ENCODE results near the gene MOGAT1.
"Not testable (repeated sequence)": the region's sequence is repeated elsewhere in the genome, so short reads cannot be mapped to it uniquely, and the experiment has no call there.

The MOGAT1 gene

DNA sequence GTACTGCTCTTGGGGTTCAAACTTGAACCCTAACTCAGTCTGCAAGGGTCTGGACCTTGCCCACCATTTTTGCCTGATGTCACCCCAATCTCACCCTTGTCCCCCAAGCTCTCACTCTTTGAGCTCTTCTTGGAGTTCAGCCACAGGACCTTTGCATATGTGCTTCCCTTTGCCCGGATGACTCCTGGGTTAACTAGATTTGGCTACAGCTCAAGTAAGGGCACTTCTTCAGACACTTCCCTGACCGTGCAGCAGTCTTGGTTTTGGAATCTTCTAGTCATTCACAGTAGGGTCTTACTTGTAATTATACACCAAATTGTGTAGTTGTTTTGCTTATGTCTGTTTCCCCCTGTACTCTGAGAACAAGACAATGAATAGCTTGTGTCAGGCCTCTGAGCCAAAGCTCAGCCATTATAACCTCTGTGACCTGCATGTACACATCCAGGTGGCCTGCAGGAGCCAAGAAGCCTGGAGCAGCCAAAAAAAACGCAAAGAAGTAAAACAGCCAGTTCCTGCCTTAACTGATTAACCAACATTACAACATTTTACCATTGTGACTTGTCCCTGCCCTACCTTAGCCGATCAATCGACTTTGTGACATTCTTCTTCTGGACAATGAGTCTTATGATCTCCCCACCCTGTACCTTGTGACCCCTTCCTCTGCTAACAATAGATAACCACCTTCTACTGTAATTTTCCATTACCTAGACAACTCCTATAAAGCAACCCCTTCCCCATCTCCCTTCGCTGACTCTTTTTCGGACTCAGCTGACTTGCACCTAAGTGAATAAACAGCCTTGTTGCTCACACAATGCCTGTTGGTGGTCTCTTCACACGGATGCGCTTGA is 1.0 kb upstream of the MOGAT1 start:
- no peak for DNase-seq (ENCODE audit: low read depth)

DNA sequence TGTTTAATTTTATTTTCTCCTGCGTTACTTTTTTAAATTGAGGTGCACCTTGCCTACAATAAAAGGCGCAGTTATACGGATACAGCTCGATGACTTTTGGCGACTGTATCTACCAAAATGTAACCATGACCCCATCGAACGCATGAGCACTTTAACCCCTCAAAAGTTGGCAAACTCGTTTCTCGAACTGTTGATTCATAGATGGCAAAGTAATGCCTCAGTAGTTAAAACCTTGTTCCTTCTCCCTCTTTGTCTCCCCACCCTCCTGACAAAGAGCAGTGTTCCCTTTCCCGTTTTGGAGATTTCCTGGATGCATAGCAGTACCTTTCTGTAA is 577 bp downstream of the MOGAT1 start:
- DNase-seq (ENCODE audit: low read depth): no peak

DNA sequence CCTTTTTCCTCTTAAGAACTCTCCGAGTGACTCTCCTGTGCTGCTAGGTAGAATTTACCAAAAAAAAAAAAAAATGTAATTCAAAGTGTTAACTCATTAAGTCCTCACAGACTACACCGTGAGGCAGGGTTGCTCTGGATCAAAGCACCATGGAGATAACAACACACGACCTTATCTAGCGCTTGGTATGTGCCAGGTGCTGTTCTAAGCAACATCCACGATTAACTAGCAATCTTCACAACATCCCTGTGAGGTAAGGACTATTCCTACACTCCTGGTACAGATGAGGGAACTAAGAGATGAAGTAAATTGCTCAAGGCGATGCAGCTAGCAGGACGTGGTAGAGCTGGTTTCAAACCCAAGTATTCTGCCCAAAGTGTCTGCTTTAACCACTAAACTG is 1.8 kb downstream of the MOGAT1 start:
- no peak for DNase-seq (ENCODE audit: low read depth)

DNA sequence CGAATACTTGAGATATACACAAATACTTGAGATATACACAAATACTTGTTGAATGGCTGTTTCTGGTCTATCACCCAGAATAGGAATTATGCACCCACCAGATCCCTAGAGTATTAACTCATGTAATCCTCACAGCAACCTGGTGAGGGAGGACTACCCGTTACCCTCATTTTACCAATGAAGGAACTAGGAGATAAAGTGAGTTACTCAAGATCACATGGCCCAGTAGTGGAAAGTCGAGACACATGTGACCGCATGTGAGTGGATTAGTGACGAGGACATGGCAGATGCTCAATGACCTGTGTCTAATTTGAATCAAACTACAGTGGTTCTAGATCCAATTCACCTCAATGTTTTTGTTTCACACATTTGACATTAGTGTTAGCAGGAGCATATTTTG is 2.4 kb downstream of the MOGAT1 start:
- no peak for DNase-seq (ENCODE audit: low read depth)

DNA sequence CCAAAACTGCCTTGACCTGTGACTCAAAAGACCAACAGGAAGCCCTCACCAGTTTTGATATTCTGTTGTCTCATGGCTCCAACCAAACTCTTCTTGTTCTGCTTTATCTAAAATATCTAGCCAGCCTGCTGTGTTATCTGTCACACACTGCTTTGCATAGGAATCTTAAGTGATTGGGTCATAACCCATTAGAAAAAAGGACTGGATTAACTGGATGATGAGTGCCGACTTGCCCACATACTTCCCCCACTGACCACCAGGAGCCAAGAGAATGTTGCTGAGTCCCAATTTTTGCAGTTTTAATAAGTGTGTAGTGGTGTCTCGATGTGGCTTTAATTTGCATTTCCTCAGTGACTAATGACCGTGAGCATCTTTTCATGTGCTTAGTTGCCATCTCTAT is 6.5 kb downstream of the MOGAT1 start:
- peak; percentile 25 for DNase-seq (ENCODE audit: low read depth)

DNA sequence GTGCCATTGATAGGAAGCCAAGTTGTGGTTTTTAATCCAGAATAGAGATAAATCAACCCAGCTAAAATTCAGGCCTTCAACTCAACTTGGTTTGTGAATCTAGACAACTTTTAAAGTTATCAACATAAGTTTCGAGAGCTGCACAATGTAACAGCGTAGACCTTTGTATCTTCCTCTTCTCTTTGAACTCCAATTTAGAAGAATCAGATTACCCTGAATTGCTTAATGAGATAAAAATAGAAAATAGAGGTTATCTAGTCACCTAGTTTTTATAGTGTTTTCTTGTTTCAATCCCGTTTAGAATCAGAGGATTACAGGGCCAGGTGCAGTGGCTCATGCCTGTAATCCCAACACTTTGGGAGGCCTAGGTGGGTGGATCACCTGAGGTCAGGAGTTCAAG is 12.3 kb downstream of the MOGAT1 start:
- DNase-seq (ENCODE audit: low read depth): no peak

DNA sequence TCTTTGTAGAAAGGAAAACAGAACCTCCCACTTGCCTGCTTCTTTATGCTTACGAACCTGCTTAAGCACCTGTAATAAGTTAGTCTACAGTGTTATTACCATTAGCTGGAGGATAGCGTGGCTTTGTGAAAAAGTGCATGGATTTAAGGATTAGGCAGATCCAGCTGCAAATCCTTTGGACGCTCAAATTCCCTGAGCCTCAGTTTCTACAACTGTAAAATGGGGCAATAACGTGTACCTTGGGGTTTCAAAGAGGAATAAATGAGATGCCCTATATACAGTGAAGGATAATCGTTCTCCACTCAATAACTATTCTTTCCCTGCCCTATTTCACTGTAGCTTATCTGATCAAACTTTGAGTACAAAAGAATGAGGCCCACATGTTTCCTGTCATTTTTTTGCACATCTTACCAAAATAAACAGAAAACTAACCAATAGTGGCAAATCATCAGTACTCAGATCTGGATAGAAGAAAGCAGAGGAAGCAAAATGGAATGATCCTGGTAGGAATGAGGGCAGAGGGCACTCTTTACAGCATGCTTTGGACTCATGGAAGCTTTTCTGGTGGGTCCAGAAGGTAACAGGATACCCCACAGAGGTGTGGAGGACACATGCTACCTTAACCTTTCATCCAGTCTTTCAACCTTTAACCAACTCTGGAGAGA is 14.8 kb downstream of the MOGAT1 start:
- no peak for DNase-seq (ENCODE audit: low read depth)

DNA sequence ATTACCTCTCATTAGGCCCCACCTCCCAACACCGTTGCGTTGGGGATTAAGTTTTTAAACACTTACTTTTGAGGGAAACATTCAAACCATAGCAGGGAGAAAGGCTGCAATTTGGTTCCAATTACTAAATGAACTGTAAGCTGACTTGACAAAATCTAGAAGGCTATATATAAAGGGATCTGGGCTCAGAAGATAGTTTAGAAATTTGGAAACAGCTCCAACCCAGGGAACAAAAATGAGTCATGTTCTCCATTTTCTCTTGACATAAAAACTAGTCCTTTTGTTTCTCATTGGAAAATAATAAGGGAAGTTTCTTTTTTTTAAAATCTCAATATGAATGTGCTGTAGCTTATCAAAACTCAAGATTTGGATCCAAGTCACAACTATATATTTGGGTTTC is 17.5 kb downstream of the MOGAT1 start:
- DNase-seq (ENCODE audit: low read depth): no peak

DNA sequence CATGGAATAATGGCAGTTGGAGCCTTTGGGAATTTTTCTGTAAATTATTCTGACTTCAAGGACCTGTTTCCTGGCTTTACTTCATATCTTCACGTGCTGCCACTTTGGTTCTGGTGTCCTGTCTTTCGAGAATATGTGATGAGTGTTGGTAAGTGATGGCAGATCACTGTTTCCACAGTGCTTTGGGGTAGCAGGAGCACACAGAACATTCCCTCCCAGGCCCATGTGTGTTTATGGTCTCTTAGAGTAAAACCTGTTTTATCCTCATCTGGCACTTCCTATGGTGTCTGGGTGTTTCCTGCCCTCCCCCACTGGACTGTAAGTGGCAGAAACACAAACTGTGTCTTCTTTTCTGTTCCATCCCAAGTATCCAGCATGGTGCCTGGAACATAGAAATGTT is 17.9 kb downstream of the MOGAT1 start:
- DNase-seq (ENCODE audit: low read depth): no peak

DNA sequence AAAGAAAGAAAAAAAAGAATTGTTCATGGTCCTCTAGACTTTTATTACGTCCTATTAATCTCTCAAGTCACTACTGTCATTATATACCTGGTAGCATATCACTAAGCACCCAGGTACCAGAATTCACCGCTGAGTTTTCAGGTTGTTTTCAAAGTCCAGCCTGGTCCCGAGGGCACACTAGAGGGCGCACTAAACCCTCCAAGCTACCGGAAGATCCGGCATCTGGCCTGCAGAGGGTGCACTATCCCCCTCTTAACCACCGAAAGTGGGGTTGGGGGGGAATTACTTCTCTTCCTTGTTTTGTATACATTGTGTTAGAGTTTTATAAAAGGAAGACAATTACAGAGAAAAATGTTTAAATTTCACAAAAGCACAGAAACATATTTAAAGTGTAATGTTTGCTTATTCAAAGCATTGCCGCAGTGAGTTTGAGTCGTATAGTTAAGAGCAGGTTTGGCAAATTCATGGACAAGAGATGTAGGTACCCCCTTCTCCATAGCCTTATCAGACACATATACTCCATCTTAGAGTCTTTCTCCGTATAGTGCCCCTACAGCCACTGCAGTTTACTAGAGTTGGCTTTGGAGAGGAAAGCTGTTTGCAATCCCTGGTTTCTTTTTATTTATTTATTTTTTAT is 19.2 kb downstream of the MOGAT1 start:
- peak; percentile 69 for DNase-seq (ENCODE audit: low read depth)

DNA sequence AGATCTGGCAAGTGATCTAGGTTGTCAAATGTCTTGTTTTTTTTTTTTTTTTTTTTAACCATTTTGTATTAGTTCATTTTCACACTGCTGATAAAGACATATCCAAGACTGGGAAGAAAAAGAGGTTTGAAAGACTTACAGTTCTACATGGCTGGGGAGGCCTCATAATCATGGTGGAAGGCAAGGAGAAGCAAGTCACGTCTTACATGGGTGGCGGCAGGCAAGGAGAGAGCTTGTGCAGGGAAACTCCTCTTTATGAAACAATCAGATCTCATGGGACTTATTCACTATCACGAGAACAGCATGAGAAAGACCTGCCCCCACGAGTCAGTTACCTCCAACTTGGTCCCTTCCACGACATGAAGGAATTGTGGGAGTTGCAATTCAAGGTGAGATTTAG is 22.0 kb downstream of the MOGAT1 start:
- not testable (repeated sequence) for DNase-seq (ENCODE audit: low read depth)

DNA sequence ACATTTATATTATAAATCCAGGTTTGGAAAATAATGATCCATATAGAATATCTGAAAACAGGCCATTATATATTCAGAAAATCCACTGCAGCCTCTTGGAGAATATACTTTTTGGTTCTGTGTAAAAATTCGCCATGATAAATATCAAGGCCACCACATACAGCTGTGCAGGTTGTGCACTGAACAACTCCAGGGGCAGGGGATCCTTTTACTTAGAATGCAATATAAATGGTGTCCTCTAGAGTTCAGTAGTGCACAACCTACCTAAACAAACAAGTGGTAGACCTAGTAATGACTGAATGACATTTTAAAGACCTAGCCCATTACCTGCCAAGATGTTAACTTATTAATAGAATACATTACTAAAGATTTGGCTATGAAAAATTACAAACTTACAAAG is 22.4 kb downstream of the MOGAT1 start:
- peak; percentile 38 for DNase-seq (ENCODE audit: low read depth)

DNA sequence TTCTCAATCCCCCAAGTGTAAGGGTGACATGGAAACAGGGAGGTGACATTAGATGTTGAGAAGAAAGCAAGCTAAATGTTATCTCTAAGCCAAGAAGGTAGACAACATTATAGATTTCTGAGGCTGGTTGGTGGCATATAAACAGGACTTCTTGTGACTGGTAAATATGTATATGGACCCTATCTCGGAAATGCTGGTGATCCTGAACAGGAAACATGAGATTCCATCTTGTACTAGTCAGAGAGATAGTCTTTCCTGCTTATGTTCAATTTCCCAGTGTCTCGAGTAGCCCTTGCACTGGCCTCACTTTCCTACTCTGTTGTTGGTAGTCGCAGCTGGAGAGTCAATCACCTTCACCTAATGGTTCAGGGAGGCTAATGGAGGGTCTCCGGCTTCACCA is 26.8 kb downstream of the MOGAT1 start:
- DNase-seq (ENCODE audit: low read depth): no peak

DNA sequence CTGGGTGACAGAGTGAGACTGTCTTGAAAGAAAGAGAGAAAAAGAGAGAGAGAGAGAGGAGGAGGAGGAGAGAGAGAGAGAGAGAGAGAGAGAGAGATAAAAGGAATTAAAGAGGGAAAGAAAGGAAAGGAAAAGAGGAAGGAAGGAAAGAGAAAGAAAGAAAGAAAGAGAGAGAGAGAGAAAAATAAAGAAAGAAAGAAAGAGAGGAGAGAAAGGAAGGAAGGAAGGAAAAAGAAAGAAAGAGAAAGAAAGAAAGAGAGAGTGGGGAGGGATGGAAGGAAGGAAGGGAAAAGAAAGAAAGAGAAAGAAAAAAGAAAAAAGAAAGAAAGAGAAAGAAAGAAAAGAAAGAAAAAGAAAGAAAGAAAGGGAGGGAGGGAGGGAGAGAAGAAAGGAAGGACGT is 29.8 kb downstream of the MOGAT1 start:
- no peak for DNase-seq (ENCODE audit: low read depth)

DNA sequence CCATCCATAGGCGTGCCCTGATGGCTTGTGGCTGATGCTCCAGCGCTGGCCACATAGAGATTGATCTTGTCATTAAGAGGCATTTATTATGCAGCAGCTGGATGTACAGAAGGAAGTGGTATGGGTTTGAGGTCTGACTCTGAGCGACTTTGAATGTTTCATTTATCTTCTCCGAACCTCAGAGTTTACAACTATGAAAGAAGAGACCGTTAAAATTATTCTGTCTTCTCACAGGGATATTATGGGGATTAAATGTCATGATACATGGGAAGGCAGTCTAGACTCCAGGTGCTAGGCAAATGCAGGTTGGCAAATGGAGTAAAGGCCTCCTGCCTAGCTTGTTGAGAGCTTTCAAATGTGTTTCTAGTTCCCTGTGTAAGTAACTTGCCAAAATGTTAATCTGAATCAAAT is 30.3 kb downstream of the MOGAT1 start:
- DNase-seq (ENCODE audit: low read depth): no peak

DNA sequence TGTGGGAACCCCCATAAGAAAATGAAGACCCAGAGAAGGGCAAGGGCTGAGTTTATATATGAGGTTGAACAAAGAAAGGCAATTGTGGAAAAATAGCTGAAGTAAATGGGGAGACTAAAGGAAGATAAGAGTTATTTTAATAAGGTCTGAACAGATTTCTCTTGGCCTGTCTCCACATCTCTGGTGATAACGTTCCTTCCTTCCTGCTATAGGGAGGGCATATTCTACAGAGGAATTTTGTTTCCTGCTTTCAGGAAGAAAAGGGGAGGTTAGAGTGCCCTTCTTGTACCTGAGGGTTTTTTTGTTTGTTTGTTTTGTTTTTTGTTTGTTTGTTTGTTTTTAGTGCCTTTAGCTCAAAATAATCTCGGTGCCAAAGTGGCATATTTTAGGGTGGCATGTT is 31.6 kb downstream of the MOGAT1 start:
- no peak for DNase-seq (ENCODE audit: low read depth)

DNA sequence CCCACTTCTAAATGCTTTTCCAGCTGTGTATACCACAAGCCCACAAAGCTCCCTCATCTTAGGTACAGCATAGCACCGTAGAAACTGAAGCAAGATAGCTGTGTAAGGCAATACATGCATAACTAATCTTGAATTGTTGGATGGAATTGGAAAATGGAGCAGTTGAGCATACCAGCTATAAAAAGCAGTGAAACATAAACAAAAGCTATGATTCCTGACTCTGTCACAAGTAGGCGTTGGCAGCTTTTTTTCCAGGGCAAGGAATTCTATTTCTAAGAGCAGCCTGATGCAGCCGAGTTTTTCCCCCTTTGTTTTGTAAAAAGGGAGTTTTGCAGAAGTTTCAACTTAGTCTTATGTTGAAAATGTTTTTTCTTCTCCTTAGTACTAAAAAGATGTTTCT is 32.4 kb downstream of the MOGAT1 start:
- DNase-seq (ENCODE audit: low read depth): peak; percentile 21

DNA sequence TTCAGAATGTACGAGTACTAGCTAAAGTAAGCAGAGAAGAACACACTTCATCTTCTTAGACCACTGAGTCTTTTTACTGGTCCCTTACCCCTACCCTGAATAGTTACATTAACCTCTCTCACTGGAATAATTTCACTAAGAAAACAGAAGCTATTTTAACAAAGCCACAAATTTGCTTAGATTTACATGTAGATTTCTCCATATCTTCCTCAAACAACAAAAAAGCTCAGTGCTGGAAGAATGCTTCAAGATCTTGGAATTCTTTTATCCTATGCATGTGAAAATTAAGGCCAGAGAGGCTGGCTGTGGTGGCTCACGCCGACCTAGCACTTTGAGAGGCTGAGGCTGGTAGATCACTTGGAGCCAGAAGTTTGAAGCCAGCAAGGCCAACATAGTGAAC is 35.2 kb downstream of the MOGAT1 start:
- no peak for DNase-seq (ENCODE audit: low read depth)

DNA sequence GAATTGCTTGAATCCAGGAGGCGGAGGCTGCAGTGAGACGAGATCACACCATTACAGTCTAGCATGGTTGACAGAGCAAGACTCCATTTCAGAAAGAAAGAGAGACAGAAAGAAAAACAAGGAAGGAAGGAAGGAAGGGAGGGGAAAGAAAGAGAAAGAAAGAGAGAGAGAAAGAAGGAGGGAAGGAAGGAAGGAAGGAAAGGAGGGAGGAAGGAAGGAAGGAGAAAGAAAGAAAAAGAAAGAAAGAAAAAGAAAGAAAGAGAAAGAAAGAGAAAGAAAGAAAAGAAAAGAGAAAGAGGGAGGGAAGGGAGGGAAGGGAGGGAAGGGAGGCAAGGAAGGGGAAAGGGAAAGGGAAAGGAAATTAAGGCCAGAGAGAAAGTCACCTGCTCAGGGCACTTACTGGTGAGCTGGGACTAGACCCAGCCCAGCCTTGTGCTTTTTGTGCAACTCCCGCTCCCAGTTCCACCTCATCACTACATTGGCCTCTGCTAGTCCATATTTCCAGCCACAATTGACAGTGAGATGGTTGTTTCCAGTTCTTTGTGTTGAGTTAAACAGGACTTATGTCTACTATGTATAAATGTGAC is 35.7 kb downstream of the MOGAT1 start:
- DNase-seq (ENCODE audit: low read depth): no peak

DNA sequence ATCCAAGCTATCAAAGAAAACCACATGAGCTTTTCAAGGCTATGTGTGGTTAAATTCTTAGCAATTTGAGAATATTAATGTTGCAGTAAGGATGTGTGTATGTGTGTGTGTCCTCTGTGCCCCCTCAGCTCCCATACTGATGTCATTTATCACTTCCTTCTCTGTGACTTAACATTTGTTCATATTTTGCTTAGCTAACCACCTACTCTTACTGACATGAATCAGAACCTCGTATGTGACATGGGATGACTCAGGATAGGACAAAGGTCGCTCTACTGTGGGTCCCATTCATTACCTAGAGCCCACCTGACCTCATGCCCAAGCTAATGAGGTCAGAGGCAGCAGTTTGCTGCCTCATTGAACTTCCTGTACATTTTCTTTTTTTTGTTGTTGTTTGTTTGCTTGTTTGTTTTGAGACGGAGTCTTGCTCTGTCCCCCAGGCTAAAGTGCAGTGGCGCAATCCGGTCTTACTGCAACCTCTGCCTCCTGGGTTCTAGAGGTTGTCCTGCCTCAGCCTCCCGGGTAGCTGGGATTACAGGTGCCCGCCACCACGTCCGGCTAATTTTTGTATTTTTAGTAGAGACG is 36.3 kb downstream of the MOGAT1 start:
- peak; percentile 87 for DNase-seq (ENCODE audit: low read depth)

DNA sequence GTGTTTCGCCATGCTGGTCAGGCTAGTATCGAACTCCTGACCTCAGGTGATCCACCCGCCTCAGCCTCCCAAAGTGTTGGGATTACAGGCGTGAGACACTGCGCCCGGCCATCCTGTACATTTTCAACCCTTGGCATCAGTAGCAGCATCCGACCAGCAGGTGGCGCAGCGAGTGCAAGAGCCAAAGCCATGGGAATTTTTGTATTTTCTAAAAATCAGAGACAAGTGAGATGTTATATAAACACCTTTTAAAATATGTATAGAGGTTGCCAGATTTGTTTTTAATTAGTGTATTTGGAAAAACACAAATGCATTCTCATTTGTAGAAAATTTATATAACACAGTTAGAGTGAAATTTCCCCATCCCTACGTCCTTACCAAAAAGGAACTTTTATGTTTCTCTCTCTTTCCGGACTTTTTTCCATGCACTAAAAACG is 36.8 kb downstream of the MOGAT1 start:
- DNase-seq (ENCODE audit: low read depth): peak; percentile 71

DNA sequence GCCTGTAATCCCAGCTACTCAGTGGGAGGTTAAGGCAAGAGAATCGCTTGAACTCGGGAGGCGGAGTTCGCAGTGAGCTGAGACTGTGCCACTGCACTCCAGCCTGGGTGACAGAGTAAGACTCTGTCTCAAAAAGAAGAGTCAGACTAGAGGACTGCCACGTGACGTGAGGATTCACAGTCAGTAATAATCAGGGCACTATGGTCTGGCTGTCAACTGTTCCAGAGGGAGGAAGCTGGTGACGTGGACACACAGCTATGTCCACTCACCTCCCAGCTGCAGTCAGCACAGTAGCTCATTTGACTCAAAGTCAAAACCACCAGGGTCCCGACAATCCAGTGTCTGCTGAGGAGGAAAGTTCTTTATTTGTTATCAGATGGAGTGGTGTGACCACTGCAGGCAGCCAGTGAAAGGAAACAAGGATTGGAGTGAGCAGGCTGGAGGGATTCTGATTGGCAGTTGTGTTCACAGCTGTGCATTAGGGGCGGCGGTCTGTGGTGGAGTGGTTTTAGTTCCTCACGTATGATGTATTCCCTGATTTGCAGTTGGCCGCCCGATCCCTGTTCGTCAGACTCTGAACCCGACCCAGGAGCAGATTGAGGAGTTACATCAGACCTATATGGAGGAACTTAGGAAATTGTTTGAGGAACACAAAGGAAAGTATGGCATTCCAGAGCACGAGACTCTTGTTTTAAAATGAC is 37.9 kb downstream of the MOGAT1 start:
- peak; percentile 99 for DNase-seq (ENCODE audit: low read depth)
